G401 (cell line): ENCODE data around the gene ZBTB46. TPM values are rescaled to one million over a fixed set of nuclear protein-coding genes. Genes with fewer than 3 reads are reported as not detected.

Source experiments
- DNase-seq: peaks from one replicate; pipeline ENCODE4 v3.0.0-alpha.2; 2015; ENCODE audit warnings: low spot score
- in situ Hi-C: cut with HindIII; loops from 2 replicates; pipeline ENCODE4 v1.10.0; 2016; ENCODE audit warnings: low sequenced_read_pairs, mixed read lengths
- total RNA-seq: library from RNA; depleted of rRNA; stranded (reverse); fragments of >200 nt; shearing (Covaris generic); gene quantifications from 2 replicates; pipeline ENCODE4 v1.2.3, GENCODE V29; 2014

The ZBTB46 gene
- total RNA-seq, 1 experiment from 2014 or later: 42.5 TPM

- in situ Hi-C loops: no loop called here
- no peak for DNase-seq
These were observed 87.7 kb downstream of the ZBTB46 start for GRCh38 chr20:63743210-63743970.

GRCh38 chr20:63742381-63743024, 88.6 kb downstream of the ZBTB46 start:
- DNase-seq: no peak
- in situ Hi-C loops: no loop called here

- in situ Hi-C loops: no loop called here
- DNase-seq: no peak
These were observed 89.2 kb downstream of the ZBTB46 start for GRCh38 chr20:63741676-63742380.

GRCh38 chr20:63741354-63741675, 89.7 kb downstream of the ZBTB46 start:
- DNase-seq: no peak
- in situ Hi-C loops: no loop called here

GRCh38 chr20:63740627-63741353, 90.3 kb downstream of the ZBTB46 start:
- in situ Hi-C loops: no loop called here
- peak; percentile 66 for DNase-seq

- no peak for DNase-seq
- in situ Hi-C loops: no loop called here
These were observed 90.9 kb downstream of the ZBTB46 start for GRCh38 chr20:63740070-63740626.

- in situ Hi-C loops: no loop called here
These were observed 91.7 kb downstream of the ZBTB46 start, which contains the start of gene SLC2A4RG for GRCh38 chr20:63739130-63740069. SLC2A4RG (plus strand) TSS chr20:63739776; CDS start chr20:63739913, 137 bp downstream.

GRCh38 chr20:63738687-63739129, 92.4 kb downstream of the ZBTB46 start:
- in situ Hi-C loops: no loop called here
- peak; percentile 68 for DNase-seq

More at GRCh38 chr20:63739130-63740069, 91.7 kb downstream of the ZBTB46 start, which contains the start of gene SLC2A4RG:
- DNase-seq: peak; percentile 81

GRCh38 chr20:63737945-63738686, 92.9 kb downstream of the ZBTB46 start:
- DNase-seq: no peak
- in situ Hi-C loops: no loop called here

GRCh38 chr20:63737695-63737944, 93.4 kb downstream of the ZBTB46 start:
- in situ Hi-C loops: no loop called here
- DNase-seq: no peak

- in situ Hi-C loops: no loop called here
- DNase-seq: no peak
These were observed 94.0 kb downstream of the ZBTB46 start for GRCh38 chr20:63736893-63737694.

GRCh38 chr20:63735859-63736718, 95.0 kb downstream of the ZBTB46 start, which contains the start of gene LIME1:
LIME1 (plus strand) TSS chr20:63736664; CDS start chr20:63737550, 886 bp downstream.
- in situ Hi-C loops: no loop called here
- no peak for DNase-seq

GRCh38 chr20:63734946-63735858, 95.9 kb downstream of the ZBTB46 start:
- in situ Hi-C loops: no loop called here
- no peak for DNase-seq

GRCh38 chr20:63734111-63734945, 96.7 kb downstream of the ZBTB46 start:
- DNase-seq: no peak
- in situ Hi-C loops: no loop called here
